Measurements from ENCODE around the gene MORN5.
A peak's percentile ranks its signal among the peaks of the same experiment; 100 is the strongest.

The MORN5 gene

GRCh38 chr9:122125158-122125508 lies 34.6 kb upstream of the MORN5 start:
- TF ChIP-seq ZC3H10 (CRISPR knock-in tag; IDR thresholded peaks at IDR 0.05), result no peak
- no peak for TF ChIP-seq SNAI2 (CRISPR knock-in tag; IDR thresholded peaks at IDR 0.05)
- no peak for TF ChIP-seq TSHZ2 (CRISPR knock-in tag; IDR thresholded peaks at IDR 0.05)
- no peak for TF ChIP-seq BACH2 (CRISPR knock-in tag; IDR thresholded peaks at IDR 0.05; ENCODE audit: borderline replicate concordance)
- TF ChIP-seq TOX (CRISPR knock-in tag; IDR thresholded peaks at IDR 0.05; ENCODE audit: borderline replicate concordance), result no peak
- no peak for TF ChIP-seq ARNTL (CRISPR knock-in tag; IDR thresholded peaks at IDR 0.05; ENCODE audit: borderline replicate concordance, low read depth)
- TF ChIP-seq PPARA (CRISPR knock-in tag; IDR thresholded peaks at IDR 0.05; ENCODE audit: borderline replicate concordance), result no peak
- TF ChIP-seq TCF4 (CRISPR knock-in tag; IDR thresholded peaks at IDR 0.05; ENCODE audit: borderline replicate concordance), result no peak
- TF ChIP-seq ZNF8 (CRISPR knock-in tag; IDR thresholded peaks at IDR 0.05), result no peak
- no peak for TF ChIP-seq ZNF565 (CRISPR knock-in tag; conservative IDR thresholded peaks at IDR 0.05; ENCODE audit: low read depth)
- no peak for TF ChIP-seq ESRRG (CRISPR knock-in tag; IDR thresholded peaks at IDR 0.05)
- no peak for TF ChIP-seq ZFP3 (CRISPR knock-in tag; IDR thresholded peaks at IDR 0.05)
- TF ChIP-seq RARB (CRISPR knock-in tag; IDR thresholded peaks at IDR 0.05), result no peak
- TF ChIP-seq POU6F1 (CRISPR knock-in tag; IDR thresholded peaks at IDR 0.05; ENCODE audit: borderline replicate concordance, low read depth), result no peak
- ATAC-seq, result peak; percentile 91

- peak; percentile 28 for ATAC-seq
- no peak for TF ChIP-seq ARNTL (CRISPR knock-in tag; IDR thresholded peaks at IDR 0.05; ENCODE audit: borderline replicate concordance, low read depth)
- TF ChIP-seq ZNF565 (CRISPR knock-in tag; conservative IDR thresholded peaks at IDR 0.05; ENCODE audit: low read depth), result no peak
- no peak for TF ChIP-seq TOX (CRISPR knock-in tag; IDR thresholded peaks at IDR 0.05; ENCODE audit: borderline replicate concordance)
- TF ChIP-seq CSDC2 (CRISPR knock-in tag; IDR thresholded peaks at IDR 0.05), result no peak
- no peak for TF ChIP-seq ESRRG (CRISPR knock-in tag; IDR thresholded peaks at IDR 0.05)
- no peak for TF ChIP-seq POU6F1 (CRISPR knock-in tag; IDR thresholded peaks at IDR 0.05; ENCODE audit: borderline replicate concordance, low read depth)
- TF ChIP-seq PATZ1 (CRISPR knock-in tag; IDR thresholded peaks at IDR 0.05; ENCODE audit: borderline replicate concordance), result no peak
- TF ChIP-seq ISL1 (CRISPR knock-in tag; IDR thresholded peaks at IDR 0.05), result no peak
- TF ChIP-seq GLIS3 (CRISPR knock-in tag; IDR thresholded peaks at IDR 0.05), result no peak
- no peak for TF ChIP-seq CSRNP3 (CRISPR knock-in tag; IDR thresholded peaks at IDR 0.05)
Measured at GRCh38 chr9:122125509-122126330, 34.0 kb upstream of the MORN5 start.

All from SK-N-SH treated with all-trans-retinoic acid at 6 μM for 48 hours (cell line).